ENCODE data around the gene GTPBP3.
"Not testable (repeated sequence)": the region's sequence is repeated elsewhere in the genome, so short reads cannot be mapped to it uniquely, and the experiment has no call there.

Gene GTPBP3

DNA sequence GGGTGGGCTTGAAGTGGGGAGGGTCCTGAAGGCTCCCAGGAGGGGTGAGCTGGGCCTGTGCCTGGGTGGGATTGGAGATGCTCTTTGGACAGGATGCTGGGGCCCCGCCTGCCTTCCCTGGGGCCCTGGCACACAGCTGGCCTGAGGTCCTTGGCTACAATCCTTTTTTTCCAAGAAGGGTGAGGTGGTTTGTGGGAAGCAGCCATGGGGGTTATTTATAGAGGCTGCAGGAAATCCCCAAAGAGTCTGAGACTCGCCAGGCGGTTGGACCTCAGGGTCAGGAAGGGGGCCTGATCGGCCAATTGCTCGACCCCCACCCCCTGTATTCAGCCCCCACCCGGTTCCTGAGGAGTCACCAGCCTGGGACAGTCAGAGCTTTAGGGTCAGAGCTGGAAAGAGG lies 10.0 kb downstream of the GTPBP3 start:
- no peak for DNase-seq

DNA sequence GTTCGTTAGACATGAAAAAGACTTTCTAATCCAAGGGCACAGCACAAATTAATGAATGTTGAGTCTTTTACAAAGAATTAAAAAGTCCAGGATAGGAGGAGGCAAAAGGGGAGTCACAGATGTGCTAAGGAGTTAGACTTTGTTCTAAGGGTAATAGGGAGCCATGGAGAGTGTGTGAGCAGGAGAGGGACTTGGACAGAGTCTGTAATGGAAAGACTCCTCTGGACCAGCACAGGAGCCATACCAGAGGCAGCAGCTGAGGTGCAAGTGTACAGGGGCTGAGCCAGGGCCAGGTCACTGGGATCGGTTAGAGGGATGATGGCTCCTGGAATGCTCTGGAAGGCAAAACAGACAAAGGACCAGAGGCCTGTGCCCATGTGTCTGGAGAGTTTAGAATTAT lies 10.5 kb downstream of the GTPBP3 start:
- DNase-seq, result no peak

DNA sequence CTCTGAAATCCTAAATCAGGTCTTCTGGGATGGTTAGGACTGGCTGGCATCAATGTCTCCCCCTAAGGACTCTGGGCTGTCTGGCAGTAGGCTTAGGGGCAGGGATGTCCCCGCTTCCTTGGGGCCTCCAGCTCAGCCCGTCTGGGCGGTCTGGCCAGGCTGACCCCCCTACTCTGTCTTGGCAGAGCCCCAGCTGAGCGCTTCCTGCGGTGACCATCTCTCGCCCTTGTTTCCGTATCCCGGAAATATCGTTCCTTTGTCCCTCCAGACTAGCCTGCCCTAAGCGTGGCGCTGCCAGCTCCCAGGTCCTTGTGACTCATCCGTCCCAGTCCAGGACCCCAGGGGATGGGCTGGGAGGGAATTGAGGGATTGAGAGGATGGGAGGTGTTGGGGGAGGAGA lies 11.3 kb downstream of the GTPBP3 start:
- DNase-seq, result peak; percentile 49

DNA sequence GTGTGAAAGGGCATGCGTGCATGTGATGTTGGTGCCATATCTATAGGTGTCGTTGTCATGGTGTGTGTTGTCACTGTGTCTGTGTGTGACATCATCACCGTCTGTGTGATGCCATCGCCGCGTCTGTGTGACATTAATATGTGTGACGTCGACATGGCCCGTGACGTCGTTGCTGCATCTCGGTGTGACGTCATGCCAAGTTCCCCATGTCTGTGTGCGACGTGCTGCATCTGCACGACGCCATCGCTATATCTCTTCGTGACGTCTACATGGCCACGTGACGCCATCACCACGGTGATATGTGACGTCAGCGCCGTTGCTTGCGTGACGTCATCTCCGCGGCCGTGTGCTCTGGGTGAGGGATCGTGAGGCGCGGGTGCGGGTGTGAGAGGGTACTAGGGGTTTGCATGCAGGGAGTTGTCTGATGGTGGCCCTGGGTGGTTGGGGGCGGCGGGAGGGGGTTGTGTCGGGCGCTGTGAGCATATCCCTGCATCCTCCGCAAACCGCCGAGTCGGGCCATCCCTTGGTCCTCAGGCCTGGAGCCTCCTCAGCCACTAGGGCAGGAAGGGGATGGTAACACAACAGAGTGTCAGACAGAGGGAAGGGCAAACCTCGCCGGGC lies 14.6 kb downstream of the GTPBP3 start:
- no peak for DNase-seq

DNA sequence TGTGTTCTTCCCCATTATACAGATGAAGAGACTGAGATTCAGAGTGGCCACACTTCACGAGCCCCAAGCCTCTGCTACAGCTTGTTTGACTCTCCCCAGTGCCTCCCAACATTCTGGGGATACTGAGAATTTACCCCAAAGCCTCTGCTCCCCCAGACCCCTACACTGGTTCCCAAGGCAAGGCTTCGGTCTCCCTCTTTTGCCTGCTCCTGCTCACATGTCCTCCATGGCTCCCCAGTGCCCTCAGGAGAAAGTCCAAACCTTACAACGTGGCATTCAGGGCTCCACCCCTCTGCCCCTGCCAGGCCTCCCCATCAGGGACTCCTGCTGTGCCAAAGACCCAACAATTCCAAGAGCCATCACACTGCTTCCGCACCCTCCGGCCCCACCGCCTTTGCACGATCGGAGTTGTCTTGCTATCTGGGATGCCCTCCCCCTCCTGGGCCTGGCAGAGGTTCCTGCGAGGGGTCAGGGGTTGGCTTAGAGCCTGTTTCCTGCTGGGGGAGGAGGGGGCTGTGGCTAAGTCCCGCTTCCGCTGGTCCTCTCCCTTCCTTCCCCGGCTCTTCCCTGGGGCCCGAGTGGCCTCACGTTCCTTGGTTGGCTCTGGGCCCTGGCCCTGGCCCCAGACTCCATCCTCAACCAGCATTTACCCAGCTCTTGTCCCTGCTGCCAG lies 15.4 kb downstream of the GTPBP3 start:
- no peak for DNase-seq

DNA sequence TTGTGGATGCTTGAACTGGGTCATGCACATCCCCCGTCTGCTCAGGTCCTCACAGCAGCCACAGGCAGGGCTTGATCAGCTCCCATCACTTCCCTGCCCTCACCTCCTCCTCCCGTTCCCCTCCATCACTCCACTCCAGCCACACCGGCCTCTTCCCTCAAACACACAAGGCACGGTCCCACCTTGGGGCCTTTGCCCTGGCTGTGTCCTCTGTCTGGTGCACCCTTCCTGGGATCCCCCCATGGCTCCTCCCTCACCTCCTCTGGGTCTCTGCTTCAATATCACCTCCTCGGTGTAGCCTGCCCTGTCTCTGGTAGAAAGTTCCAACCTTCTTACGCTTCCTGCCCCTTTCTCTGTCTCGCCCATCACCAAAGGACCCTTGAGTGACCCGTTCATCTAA lies 16.0 kb downstream of the GTPBP3 start:
- no peak for DNase-seq

DNA sequence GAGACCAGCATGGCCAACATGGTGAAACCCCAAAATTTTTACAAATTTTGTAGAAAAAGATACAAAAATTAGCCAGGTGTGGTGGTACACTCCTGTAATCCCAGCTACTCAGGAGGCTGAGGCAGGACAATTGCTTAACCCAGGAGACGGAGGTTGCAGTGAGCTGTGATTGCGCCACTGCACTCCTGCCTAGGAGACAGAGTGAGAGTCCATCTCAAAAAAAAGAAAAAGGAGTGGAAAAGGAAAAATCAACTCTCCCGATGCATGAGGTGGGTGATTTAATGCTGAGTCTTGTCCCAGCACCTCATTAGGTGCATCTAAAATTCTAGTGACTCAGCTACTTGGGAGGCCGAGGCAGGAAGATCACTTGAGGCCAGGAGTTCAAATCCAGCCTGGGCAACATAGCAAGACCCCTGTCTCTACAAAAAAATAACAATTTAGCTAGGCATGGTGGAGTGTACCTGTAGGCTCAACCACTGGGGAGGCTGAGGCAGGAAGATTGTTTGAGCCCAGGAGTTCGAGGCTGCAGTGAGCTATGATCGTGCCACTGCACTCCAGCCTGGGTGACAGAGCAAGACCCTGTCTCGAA lies 19.8 kb downstream of the GTPBP3 start:
- DNase-seq, result no peak

DNA sequence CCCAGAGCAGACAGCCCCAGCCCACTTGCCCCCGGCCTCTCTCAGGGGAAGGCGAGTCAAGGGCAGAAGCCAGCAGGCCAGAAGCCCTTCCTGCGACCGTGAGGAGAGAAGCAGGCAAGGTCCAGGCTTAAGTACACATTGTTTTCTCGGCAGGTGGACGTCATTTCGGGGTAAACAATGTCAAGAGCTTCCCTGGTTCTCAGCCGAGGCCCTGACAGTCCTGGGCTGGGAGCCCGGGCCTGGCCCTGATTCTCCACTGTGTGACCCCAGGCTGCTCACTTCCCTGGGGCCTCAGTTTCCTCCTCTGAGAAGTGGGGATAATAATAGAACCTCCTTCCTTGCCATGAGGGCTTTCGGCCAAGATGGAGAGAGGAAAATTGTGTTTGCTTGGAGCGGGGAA lies 20.4 kb downstream of the GTPBP3 start:
- no peak for DNase-seq

DNA sequence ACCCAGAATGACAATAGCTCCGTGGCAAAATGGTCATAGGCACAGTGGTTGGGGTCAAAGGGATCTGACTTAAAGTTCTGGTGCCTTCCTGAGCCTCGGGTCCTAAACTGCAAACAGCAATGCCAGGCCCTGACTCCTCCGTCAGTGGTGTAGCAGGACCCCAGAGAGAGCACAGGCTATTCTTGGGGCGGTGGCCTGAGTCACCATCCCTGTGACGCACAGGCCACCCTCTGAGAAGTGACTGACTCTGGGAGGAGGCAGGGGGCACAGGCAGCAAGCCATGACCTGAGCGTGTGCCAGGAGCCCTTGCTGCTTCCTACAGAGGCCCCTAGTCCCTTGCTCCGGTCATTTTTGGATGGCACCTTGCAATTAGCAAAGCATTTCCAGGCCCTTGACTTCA lies 21.0 kb downstream of the GTPBP3 start:
- no peak for DNase-seq

DNA sequence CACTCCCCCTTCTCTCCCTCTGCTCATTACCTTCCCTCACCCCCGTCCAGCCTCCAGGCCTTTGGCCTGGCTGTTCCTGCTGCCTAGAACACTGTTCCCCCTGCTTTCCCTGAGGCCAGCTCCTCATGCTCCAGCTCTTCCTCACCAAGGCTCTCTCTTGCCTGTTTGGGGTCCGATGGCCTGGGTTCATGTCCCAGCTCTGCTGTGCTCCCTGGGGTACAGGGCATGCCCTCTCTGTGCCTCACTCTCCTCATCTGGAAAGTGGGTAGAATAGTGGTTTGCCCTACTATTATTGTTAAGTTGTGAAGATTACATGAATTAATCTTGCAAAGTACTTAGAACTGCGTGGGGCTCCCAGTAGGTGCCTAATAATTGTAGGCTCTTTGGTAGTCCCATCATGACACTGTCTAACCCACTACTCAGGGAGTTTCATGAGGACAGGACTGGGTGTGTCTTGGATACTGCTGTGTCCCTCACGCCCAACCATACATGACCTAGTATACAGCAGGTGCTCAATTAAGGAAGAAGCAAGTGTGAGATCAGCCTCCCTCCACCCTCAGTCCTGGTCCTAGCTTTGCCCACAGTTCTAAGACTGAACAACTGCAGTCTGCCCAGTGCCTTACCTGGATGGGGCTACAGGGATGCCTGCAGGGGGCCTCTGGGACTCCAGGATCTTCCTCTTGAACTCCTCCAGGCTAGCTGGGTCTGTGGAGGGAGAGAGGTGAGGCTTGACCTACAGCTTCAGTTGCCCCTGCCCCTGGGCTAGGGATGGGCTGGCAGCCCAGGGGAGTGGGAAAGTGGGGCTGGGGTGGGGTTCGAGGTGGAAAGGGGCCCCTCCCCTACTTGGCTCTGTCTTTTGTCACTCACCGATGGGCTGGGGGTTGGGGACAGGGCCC lies 22.8 kb downstream of the GTPBP3 start:
- no peak for DNase-seq

DNA sequence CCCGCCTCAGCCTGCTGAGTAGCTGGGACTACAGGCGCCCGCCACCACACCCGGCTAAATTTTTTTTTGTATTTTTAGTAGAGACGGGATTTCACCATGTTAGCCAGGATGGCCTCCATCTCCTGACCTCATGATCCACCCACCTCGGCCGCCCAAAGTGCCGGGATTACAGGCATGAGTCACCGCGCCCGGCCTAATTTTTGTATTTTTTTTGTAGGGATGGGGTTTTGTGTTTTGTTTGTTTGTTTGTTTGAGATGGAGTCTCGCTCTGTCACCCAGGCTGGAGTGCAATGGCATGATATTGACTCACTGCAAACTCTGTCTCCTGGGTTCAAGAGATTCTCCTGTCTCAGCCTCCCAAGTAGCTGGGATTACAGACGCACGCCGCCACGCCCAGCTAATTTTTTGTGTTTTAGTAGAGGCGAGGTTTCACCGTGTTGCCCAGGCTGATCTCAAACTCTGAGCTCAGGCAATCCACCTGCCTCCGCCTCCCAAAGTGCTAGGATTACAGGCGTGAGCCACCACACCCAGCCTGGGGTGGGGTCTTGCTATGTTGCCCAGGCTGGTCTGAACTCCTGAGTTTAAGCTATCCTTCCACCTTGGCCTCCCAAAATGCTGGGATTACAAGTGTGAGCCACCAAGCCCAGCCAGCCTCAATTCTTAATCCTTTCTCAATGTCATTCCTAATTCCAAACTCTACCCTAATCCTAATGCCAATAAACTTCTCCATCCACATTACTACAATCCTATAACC lies 26.7 kb downstream of the GTPBP3 start:
- not testable (repeated sequence) for DNase-seq

DNA sequence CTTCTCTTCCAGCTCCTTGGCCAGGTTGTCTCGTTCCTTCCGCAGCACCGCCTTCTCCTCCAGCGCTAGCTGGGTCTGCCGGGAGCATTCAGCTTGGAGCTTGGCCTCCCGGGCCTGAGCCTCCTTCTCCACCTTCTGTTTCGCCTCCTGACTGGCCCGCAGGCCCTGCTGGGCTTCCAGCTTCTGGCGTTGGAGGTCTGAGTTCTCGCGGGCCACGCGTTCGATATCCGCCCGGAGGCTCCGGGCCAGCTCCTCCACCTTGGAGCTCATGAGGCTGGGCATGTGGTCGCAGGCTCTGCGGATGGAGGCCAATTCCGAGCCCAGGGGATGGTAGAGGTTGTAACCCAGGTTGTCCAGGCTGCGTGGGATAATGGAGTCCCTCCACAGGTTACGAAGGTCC lies 28.0 kb downstream of the GTPBP3 start:
- no peak for DNase-seq

DNA sequence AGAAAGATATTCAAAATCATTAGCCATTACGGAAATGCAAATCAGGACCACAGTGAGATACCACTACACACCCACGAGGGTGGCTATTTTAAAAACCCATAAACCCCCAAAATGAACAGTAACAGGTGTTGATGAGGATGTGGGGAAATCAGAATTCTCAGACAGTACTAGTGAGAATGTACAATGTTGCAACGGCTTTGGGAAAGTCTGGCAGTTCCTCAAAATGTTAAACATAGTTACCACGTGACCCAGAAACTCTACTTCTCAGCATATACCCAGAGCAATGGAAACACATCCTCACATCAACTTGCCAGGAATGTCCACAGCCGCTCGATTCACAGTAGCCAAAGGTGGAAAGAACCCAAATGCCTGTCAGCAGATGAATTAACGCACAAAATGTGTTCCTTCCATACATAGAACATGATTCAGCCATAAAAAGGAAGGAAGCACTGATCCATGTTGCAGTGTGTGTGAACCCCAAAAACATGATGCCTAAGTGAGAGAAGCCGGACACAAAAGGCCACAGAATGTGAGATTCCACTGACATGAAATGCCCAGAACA lies 32.8 kb downstream of the GTPBP3 start:
- DNase-seq, result peak; percentile 56

DNA sequence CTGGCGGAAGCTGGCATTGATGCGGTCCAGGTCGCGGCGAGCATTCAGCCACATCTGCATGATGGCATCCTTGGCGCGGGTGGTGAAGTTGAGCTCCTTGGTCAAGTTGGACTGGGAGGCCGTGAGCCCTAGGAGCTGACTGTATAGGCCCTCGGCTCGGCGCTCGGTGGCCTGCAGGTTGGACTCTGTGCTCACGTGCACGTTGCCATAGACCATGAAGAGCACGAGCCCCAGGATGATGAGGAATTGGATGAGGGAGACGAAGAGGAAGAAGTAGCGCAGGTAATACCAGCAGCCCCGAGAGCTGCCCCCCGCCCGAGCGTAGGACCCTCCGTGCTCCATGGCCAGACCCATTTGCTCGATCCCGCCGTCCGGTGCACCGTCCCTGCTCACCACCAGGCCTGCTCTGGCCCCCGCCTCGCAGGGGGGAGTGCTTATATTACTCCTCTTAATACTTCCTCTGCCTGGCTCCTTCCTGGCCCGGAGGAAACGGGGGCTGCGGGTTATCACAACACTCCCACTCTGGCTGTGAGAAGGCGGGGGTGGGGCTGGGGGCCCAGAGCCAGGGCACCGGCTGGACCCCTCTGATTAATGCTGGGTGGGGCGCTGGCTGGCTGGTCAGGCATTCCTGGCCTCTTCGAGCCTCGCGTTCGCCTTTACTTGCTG lies 39.7 kb downstream of the GTPBP3 start, which contains the start of gene PLVAP:
PLVAP (minus strand) TSS at position 408 of the 666 bp plus-strand sequence; CDS start at position 354, 54 bp downstream.
- DNase-seq, result no peak

DNA sequence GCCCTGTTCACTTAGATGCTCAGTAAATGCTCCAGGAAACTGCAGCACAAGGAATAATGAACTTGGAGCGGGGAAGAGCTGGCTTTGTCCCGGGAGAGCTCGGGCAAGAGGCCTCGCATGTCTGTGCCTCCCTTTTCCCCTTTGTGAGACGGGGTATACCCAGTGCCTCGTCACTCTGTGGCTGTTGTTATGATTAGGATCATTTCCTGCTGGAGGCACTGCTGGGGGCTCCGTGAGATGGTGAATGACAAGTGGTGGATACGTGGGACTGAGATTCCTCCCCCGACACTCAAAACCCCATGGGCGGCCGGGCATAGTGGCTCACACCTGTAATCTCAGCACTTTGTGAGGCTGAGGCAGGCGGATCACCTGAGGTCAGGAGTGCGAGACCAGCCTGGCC lies 40.9 kb downstream of the GTPBP3 start:
- no peak for DNase-seq

DNA sequence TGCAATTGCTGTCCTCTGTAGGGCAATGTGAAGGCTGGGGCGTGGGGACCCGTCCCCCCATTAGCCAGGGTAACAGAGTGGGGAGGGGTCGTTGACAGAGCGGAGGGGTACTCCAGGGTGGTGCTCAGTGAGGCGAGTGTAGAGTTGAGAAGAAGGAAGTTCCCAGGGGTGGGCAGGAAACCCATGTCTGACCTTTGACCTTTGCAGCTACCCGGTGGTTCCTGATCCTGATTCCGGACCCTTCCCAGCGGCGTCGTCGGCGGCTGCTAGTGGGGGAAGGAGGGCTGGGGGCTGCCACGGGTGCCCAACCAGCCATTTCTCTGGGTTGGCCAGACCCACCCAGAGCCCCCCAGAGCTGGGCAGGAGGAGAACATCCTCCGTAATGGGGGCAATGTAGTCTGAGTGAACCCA lies 41.9 kb downstream of the GTPBP3 start:
- DNase-seq, result no peak

DNA sequence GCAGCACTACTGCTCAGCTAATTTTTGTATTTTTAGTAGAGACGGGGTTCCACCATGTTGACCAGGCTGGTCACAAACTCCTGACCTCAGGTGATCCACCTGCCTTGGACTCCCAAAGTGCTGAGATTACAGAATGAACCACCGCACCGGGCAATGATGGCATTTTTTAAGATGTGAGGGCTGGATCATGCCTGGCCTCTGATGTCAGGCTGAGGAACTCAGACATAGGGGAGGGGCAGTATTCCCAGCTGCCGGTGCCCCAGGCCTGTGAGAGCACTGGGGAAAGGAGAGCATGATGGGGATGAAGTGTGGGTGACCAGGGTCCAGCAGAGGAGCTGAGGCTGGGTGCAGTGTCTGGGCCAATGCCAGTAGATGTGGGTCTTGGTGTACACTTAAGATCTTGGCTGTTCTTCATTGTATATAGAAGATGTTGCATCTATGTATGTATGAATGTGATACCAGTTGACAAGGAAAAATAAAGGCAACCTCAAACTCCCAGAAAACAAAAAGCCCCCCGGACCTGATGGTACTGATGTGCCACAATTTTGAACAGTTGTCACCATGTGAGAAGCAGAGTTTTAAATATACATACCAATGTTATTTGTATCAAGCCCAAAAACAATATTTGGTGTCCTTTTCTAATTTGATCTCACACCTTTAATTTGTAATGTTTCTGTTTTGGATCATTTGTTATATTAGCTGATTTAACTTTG lies 43.2 kb downstream of the GTPBP3 start:
- DNase-seq, result no peak

DNA sequence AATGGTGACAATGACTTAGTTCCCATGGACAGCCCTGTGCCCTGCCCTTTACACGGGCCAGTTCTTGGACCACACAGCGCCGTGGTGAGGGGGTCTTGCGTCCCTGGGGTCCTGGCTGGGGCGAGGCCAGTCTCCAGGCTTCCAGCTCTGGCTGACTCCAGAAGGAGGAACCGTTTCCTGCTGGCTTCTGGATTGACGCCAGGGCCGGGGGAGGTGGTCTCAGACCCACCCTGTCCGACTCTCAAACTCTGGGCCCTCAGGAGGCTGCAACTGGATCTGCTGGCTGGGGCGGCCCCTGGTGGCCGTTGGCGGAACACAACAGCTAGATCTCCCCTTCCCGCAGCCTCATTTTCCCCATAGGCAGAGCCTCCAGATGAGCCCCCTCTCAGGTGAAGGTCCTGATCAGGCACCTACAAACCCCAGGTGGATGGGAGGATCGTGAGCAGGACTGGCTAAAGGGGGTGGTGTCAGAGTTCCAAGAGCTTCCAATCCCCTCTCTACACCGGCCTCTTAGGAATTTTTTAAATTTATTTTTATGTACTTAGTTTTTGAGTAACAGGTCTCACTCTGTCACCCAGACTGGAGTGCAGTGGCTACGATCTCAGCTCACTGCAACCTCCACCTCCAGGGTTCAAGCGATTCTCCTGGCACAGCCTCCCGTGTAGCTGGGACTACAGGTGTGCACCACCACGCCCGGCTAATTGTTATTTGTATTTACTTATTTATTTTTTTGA lies 48.7 kb downstream of the GTPBP3 start:
- DNase-seq, result peak; percentile 55

DNA sequence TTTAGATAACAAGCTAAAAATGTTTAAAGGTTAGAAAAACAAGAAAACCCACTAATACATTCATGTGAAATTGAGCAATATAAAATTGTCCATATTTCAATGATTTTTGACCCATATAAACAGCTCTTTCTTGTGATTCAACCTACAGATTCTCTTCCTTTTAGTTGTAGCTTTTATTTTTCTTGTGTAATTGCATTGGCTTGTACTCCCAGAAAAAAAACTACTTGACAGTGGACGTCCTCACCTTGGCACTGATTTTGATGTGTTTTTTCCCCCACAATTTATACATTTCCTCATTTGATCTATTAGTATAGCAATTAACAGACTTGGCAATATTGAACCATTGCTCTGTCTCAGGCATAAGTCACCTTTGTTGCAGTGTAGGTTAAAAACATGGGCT lies 51.9 kb downstream of the GTPBP3 start:
- DNase-seq, result no peak
